HG03439 (cell line): ENCODE data around the gene CYP27B1.

Source experiments
- ATAC-seq: cut with Tn5 transposase; IDR thresholded peaks from one replicate; pipeline ENCODE4 v1.9.1; 2021; ENCODE audit warnings: mild to moderate bottlenecking, moderate library complexity; ENCODE audit not compliant: unreplicated experiment

Gene CYP27B1

DNA sequence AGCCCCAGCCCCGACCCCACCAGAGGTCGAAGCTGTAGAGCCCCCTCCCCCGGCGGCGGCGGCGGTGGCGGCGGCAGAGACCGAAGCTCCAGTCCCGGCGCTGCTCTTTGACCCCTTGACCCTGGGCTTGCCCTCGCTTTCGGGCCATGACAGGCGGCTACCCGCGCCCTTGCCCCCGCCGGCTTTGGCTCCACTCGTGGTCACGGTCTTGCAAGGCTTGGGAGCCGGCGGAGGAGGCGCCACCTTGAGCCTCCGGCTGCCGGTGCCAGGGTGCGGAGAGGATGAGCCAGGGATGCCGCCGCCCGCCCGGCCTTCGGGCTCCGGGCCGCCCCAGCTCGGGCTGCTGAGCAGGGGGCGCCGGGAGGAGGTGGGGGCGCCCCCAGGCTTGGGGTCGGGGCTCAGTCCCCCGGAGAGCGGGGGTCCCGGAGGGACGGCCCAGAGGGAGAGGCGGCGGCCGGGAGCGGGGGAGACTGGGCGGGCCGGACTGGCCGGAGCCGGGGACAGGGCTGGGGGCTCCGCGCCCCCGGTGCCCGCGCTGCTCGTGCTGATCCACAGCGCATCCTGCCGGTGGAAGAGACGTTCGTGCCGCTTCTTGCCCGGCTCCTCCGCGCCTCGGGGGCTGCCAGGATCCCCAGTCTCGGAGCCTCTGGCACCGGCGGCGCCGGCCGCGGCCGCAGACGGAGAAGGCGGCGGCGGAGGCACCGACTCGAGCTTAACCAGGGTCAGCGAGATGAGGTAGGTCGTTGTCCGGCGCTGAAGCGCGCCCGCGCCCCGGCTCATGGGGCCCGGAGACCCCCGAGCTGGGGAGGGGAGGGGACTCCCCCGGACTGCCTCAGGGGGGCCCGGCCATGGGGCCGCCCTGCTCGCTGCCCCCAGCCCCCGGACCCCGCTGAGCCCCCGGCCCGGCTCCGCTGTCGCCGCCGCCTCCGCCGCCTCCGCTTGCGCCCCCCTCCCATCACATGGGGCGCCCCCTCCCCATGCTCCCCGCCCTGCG, 29.1 kb downstream of the CYP27B1 start:
- ATAC-seq: no peak

DNA sequence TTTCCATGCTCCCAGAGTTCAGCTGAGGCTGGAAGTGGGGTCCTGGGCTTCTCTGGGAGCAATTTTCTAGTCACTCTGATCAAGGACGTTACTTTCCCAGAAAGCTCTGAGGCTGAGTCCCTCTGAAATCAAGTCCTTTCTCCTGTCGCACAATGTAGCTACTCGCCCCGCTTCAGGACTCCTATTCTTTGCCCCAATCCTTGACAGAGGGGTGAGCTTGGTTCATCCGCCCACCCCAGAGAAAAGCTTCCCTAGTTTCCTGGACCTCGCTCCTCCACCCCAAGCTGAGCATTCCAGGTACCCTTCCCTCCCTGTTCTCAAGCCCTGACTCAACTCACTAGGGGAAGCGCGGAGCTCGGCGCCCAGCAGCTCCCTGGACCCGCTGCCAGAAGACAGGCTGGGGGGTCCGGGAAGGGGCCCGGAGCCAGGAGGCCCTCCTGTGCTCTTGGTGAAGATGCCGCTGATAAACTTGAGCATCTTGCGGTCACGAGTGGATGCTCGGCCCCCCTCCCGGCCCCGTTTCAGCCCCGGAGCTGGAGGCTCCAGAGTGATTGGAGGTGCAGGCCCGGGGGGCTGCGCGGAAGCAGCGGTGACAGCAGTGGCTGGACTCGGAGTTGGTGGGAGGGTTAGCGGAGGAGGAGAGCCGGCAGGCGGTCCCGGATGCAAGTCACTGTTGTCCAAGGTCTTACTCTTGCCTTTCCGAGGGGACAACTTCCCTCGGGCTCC, 30.0 kb downstream of the CYP27B1 start:
- no peak for ATAC-seq

GRCh38 chr12:57735952-57736740, 30.7 kb downstream of the CYP27B1 start:
- no peak for ATAC-seq

DNA sequence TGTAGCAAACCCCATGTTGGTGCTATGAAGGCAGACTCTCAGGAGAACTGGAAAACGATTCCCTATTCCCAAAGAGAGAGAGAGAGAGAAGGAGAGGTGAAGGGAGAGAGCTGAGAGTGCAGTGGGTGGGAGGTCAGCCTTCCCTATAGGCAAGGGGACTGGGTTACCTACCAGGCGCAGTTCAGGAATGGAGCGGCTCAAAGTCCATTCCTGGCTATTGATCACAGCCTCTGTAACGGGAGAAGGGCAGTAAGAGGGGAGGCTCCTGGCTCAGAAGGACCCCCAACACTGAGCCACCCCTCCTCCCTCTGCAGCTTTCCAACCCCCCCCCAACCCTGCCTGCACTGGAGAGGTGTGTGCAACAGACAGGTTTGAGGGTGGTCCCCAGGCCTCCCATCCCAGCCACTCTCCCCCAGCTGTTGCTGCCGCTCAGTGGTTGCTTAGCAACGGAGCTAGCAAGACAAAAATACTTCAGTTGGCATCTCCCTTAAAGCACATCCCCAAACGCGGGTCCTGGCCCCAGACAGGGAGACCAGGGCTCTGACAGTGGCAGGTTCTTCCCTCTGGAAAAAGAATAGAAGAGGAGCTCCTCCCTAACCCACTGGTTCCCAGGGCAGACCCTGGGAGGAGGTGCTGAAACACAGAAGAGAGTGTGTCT, 31.6 kb downstream of the CYP27B1 start:
- ATAC-seq: no peak

GRCh38 chr12:57734591-57734990, 32.3 kb downstream of the CYP27B1 start:
- no peak for ATAC-seq

GRCh38 chr12:57733928-57734327, 33.0 kb downstream of the CYP27B1 start:
- ATAC-seq: no peak

DNA sequence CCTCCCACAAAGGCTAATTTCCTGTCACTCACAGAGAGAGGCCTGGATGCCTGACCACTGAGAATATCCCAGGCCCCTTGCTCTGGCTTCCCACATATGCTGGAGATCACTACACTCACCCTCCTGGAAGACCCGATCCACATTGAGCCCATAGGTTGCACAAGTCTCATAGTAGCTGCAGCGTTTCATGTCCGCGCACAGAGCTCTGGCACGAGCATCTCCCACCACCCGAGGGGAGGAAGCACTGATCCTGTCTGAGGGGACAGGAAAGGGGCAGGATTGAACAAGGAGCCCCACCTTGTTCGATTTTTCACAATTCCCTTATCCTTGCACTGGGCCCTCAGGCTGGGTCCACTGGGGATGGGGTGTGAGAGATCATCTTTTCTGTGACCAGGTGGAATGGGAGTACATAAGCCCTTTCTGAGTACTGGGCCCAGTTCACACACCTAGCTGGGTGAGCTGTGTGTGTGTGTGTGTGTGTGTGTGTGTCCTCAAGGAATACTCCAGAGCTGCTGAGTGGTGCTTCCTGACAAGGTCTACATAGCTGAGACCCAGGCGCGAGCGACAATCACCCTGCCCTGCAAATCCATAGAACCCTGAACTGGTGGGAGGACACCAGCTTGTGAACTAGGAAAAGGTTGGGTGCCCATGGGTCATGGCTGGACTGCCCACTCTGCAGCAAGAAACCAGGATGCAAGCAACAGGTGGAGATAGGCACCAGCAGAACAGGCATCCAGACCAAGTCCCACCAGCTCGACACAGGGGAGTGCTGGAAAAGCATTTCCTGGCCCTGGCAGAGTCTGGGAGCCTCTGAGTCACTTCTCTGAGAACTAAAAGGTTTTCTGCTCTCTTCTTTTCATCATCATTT, 33.9 kb downstream of the CYP27B1 start:
- no peak for ATAC-seq

DNA sequence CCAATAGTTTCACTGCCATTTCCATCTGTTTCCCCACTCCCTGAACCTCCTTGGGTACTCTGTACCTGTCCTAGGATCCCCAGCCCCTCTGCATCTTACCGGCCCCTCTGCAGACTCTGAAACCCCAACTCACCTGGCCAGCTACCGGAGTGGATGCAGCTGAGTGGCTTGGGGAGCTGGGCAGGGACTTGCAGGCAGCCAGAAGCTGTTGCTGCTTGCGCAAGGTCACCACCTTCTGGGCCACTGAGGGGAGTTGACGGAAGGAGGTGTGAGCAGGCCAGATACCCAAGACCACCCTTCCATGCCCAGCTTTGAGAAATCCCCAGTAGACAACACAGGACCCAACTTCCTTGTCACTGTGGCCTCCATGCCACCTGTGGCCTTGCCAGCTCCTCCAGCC, 34.6 kb downstream of the CYP27B1 start:
- ATAC-seq: no peak

DNA sequence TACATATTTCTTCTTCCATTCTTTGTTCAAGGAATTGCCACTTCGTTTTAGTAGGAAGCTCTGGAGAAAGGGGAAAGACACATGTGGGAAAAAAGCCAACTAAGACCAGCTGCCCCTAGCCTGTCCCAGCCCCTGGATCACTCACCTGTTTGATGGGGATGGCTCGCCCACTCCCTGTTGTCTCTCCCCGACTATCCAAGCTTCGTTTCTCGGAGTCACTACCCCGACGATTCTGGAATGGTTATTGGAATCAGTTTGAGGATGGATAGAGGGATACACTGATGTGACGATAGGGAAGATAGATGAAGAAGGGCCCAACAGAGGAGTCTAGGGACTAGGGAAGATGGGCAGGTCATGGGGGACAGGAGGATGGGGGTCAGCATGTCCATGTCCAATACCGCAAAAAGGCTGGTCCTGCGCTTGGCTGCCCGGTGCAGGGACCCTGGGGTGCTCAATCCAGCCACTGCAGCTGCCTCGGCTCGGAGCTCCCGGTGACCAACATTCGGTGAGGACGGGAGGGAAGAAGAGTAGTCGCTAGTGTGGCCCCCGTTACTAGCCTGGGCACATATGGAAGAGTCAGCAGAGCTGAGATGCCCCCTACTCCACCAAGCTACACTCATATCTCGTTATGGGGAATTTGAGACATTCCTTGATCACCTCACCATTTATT, 35.3 kb downstream of the CYP27B1 start:
- ATAC-seq: no peak

- ATAC-seq: no peak
These were observed 36.4 kb downstream of the CYP27B1 start for GRCh38 chr12:57730336-57731067.

- ATAC-seq: no peak
These were observed 37.5 kb downstream of the CYP27B1 start for GRCh38 chr12:57729321-57729844.

DNA sequence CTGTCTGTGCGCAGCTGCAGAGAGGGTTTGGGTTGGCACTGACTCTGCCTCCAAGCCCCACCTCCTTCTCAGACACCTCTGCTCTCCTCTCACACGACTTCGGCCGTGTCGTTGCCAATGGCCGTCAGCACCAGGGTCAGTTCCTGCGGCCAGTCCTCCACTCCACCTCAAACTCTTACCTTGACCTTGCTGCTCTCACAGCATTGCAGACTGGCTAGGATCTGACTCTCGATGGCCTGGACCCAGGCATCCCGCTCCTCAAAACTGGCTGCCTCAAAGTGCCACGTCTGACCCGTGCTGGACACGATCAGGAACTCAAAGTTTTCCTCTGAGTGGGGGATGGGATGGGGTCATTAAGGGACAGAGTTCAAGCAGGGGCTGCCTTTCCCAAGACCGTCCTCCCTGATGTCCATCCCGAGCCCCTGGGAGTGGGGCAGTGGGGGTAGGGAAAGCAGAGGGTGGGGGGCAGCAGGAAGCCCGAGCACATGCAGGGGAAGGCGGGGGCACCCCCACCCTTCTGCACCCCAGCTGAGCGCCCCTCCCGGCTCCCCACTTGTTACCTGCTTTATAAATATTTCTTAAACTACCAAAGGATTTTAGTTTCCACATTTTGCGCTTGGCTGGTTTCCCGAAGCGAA, 39.0 kb downstream of the CYP27B1 start:
- no peak for ATAC-seq

- no peak for ATAC-seq
These were observed 39.8 kb downstream of the CYP27B1 start for GRCh38 chr12:57726884-57727757.

DNA sequence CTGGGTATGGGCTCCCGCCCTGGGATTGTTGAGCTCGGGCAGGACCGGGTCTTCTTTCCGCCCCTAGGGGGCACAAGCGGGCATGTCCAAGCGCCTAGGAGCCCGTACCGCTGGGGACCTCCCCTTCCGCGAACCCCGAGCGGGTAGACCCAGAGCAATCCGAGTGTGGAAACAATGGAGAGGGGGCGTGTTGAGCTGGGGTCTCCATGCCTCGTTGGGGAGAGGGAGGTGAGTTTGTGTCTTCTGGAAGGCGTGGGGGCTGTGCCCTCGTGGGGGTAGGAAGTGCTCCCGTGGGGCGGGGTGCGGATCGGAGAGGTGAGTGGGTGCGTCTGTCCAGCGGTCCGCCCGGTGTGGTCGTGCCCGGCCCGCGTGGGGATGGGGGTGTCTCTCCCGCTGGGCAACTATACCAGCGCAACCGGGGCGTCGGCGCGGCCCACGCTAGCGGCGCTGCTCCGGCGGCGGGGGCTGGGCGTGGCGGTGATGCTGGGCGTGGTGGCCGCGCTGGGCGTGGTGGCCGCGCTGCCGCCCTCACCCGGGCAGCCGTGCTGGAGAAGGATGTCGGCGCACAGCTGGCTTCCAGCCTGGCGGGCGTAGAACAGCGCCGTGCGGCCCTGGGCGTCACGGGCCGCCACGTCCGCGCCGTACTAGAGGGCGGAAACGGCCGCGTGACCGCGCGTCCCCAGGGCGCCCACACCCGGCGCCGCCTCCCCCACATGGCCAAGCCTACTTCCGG, 40.6 kb downstream of the CYP27B1 start:
- ATAC-seq: no peak

GRCh38 chr12:57725851-57726150, 41.1 kb downstream of the CYP27B1 start:
- no peak for ATAC-seq
